HG03175 (cell line): ENCODE results near the gene HOGA1.

Experiments used
- ATAC-seq: cut with Tn5 transposase; IDR thresholded peaks from one replicate; pipeline ENCODE4 v1.9.1; 2021; ENCODE audit warnings: mild to moderate bottlenecking, moderate library complexity; ENCODE audit not compliant: unreplicated experiment

The HOGA1 gene

GRCh38 chr10:97584060-97584797, at the start of gene HOGA1:
Gene HOGA1 (plus strand): TSS chr10:97584389. CDS start chr10:97584704, 315 bp downstream.
- ATAC-seq = peak; percentile 84

- ATAC-seq = no peak
Measured at GRCh38 chr10:97534746-97535367, 49.3 kb upstream of the HOGA1 start.

- no peak for ATAC-seq
Measured at GRCh38 chr10:97537186-97537869, 46.9 kb upstream of the HOGA1 start.

GRCh38 chr10:97538411-97538810, 45.8 kb upstream of the HOGA1 start:
- no peak for ATAC-seq

- no peak for ATAC-seq
Measured at GRCh38 chr10:97538839-97539238, 45.4 kb upstream of the HOGA1 start.

GRCh38 chr10:97539523-97540200, 44.5 kb upstream of the HOGA1 start:
- ATAC-seq = no peak

GRCh38 chr10:97540669-97541500, 43.3 kb upstream of the HOGA1 start:
- ATAC-seq = no peak

GRCh38 chr10:97542169-97543024, 41.8 kb upstream of the HOGA1 start:
- ATAC-seq = no peak

- ATAC-seq = no peak
Measured at GRCh38 chr10:97543025-97543546, 41.1 kb upstream of the HOGA1 start.

GRCh38 chr10:97546456-97547270, 37.5 kb upstream of the HOGA1 start:
- ATAC-seq = no peak

- no peak for ATAC-seq
Measured at GRCh38 chr10:97547271-97547600, 37.0 kb upstream of the HOGA1 start.

- ATAC-seq = no peak
Measured at GRCh38 chr10:97547962-97548361, 36.2 kb upstream of the HOGA1 start.

- ATAC-seq = no peak
Measured at GRCh38 chr10:97548828-97549455, 35.2 kb upstream of the HOGA1 start.

GRCh38 chr10:97549587-97550322, 34.4 kb upstream of the HOGA1 start:
- no peak for ATAC-seq

GRCh38 chr10:97550336-97551149, 33.6 kb upstream of the HOGA1 start:
- no peak for ATAC-seq

GRCh38 chr10:97551271-97551670, 32.9 kb upstream of the HOGA1 start:
- no peak for ATAC-seq

- no peak for ATAC-seq
Measured at GRCh38 chr10:97553575-97554031, 30.6 kb upstream of the HOGA1 start.
